RPMI8226 (cell line): Measurements from ENCODE around the gene ST8SIA4.
A peak's percentile ranks its signal among the peaks of the same experiment; 100 is the strongest.

Source experiments
- DNase-seq: peaks from one replicate; pipeline ENCODE4 v3.0.0-alpha.2; 2015

The ST8SIA4 gene

GRCh38 chr5:100867039-100867562, 36.0 kb downstream of the ST8SIA4 start:
- no peak for DNase-seq

- DNase-seq, result no peak
These were observed 38.2 kb downstream of the ST8SIA4 start for GRCh38 chr5:100864931-100865330.

- no peak for DNase-seq
These were observed 39.3 kb downstream of the ST8SIA4 start for GRCh38 chr5:100863739-100864138.

DNA sequence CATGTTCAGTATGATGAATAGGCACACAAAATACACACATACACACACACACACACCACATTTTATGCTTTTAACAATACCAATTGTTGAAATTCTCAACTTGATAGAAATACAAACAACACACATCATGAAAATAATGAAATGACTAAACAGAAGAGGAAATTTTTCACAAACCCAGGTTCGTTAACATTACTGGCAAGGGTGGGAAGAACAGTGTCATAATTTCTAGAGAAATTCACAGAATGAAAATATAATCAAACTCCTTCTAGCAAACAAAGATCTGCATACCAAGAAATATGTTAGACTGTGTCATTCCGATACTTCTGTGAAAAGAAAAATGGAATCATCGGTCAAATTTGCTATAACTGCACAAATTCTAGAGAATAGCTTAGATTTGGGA, 41.9 kb downstream of the ST8SIA4 start:
- no peak for DNase-seq

DNA sequence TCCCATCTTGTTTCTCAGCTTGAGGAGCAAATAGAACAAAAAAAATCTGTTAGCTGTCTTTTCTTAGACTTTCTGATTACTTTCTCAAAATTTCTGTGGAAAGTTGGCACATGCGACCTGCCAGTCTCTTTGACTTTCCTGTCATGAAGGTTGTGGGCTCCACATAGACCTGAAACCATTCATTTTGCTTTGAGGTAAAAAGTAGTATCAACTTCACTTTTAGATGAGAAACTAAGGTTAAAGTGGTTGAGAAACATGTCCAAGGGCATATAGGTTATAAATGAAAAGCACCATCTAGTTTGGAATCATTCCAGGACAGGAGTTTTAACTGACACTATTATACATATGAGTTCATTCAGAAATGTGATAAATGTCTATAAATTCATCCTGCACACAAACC, 42.7 kb downstream of the ST8SIA4 start:
- DNase-seq, result no peak

DNA sequence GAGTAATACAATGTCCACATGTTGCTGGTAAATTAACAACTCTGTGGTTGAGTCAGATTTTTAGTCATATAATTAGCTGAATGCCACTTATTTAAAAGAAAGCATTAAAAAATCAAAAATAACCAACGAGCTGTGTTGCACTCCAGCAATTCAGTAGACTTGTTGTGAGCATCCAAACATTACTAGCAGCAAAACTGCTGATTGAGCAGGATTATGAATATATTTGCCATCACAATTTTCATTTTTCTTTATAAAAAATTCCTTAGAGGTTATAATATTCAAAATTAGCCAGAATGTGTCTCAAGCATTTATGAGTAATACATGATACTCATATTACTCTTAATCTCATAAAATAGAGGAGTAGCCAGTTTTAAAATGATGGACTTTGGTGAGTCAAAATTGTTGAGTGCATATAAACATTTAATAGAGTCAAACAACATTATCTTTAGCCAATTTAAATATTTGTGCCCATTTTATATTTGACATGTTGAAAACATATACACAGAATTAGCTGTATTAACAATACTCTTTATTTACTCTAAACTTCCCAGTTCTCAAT, 44.0 kb downstream of the ST8SIA4 start:
- no peak for DNase-seq

- no peak for DNase-seq
These were observed 46.6 kb downstream of the ST8SIA4 start for GRCh38 chr5:100856462-100856861.

- DNase-seq, result peak; percentile 8
These were observed 47.1 kb downstream of the ST8SIA4 start for GRCh38 chr5:100855937-100856430.

- DNase-seq, result no peak
These were observed 47.8 kb downstream of the ST8SIA4 start for GRCh38 chr5:100855295-100855694.

- no peak for DNase-seq
These were observed 48.5 kb downstream of the ST8SIA4 start for GRCh38 chr5:100854591-100854990.

DNA sequence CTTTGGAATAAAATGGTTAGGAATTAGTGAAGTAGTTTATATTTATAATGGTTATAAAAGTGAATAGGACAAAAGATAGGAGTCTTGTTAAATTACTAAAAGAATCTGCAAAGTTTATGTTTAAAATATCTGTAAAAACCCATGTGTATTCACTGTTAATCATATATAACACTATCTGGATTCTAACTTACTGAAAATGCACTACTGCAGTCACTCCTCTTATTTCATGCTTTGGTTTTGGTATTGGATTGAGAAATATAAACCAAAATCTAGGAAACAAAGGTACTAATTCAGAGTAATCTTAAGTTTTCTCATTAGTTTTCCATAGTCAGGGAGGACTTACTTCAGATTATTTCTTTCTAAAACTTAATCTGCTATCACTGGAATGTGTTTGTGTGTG, 49.5 kb downstream of the ST8SIA4 start:
- DNase-seq, result no peak

DNA sequence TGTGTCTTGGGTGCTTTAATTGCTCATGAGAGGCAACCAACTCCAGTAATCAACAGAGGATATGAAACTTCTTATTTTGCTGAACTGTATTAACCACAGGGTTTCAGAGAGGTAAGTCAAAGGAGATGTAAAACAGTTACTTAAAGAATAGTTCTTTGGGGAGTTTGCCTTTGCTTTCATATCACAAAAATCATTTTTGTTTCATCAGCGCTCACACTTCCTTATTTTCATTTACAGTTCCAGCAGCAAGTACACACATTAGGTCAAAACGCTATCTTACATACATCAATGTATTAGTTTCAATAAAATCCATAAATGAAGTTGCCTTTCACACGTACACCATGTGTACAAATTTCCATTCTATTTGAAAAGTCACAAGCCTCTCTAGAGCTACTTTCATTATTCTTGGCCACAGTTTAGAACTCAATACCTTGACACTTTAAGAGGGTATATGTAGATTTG, 50.1 kb downstream of the ST8SIA4 start:
- peak; percentile 81 for DNase-seq

DNA sequence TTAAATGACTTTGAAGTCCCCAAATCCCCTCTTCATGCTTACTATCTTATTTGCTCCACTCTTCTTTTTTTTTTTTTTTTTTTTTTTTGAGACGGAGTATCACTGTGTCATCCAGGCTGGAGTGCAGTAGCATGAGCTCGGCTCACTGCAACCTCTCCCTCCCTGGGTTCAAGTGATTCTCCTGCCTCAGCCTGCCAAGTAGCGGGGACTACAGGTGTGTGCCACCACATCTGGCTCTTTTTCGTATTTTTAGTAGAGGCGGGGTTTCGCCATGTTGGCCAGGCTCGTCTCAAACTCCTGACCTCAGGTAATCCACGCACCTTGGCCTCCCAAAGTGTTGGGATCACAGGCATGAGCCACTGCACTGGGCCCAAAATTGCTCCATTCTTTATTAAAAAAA, 51.0 kb downstream of the ST8SIA4 start:
- DNase-seq, result peak; percentile 64

DNA sequence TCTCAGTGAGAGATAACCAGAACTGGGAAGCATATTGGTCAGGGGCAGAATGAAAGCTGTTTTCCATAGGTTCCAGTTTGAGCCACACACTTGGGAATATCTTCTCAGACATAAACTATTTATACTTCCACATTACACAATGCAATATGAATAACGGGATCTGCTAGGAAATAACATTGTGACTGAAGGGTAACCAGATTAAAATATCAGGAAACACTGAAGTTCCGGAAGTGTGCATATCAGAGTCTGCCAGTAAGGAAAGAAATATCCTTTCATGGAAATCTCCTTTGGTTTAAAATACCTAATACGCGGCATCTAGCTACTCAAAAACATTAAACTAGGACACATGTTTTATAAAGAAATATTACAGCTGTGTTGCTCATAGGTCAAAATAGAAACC, 56.3 kb downstream of the ST8SIA4 start:
- no peak for DNase-seq

- DNase-seq, result no peak
These were observed 61.0 kb downstream of the ST8SIA4 start for GRCh38 chr5:100842080-100842479.

DNA sequence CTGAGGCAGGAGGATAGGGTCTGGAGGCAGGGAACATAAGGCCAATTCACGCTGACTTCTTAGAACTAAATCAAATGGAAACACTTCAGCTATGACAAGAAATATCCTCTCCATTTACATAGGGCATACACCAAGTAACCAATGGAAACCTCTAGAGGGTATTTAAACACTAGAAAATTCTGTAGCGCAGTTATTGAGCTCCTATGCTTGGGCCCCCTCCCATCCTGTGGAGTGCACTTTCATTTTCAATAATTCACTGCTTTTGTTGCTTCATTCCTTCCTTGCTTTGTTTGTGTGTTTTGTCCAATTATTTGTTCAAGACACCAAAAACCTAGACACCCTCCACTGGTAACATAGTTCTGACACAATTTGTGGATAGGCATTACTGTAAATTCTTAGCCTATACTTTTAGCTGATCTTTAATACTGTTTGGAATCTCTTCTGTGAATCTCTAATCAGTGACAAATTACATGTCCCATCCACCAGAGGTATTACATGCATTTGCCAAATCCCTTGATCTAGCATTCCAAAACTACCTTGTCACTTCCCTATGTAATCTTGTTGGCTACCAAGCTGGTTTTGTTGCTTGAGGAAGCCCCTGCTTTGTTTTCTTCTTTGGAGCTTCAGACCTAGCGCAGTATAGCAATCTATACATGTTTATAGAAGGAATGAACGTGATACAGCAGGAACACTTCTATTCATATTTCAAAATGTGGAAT, 61.6 kb downstream of the ST8SIA4 start:
- DNase-seq, result no peak

GRCh38 chr5:100840789-100841188, 62.3 kb downstream of the ST8SIA4 start:
- no peak for DNase-seq

GRCh38 chr5:100840370-100840769, 62.7 kb downstream of the ST8SIA4 start:
- DNase-seq, result no peak

GRCh38 chr5:100838048-100838473, 65.0 kb downstream of the ST8SIA4 start:
- no peak for DNase-seq

DNA sequence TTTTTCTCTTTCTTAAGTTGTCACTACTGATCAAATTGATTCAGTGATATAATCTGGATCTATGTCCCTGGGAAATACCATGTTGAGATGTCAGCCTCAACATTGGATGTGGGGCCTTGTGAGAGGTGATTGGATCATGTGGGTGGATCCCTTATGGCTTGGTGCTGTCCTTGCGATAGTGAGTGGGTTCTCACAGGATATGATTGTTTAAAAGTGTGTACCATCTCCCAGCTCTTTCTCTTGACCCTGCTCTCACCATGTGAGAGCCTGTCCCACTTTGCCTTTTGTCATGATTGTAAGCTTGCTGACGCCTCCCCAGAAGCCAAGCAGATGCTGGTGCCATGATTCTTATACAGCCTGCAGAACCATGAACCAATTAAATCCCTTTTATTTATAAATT, 68.6 kb downstream of the ST8SIA4 start:
- DNase-seq, result no peak

- DNase-seq, result no peak
These were observed 70.5 kb downstream of the ST8SIA4 start for GRCh38 chr5:100832252-100833230.

DNA sequence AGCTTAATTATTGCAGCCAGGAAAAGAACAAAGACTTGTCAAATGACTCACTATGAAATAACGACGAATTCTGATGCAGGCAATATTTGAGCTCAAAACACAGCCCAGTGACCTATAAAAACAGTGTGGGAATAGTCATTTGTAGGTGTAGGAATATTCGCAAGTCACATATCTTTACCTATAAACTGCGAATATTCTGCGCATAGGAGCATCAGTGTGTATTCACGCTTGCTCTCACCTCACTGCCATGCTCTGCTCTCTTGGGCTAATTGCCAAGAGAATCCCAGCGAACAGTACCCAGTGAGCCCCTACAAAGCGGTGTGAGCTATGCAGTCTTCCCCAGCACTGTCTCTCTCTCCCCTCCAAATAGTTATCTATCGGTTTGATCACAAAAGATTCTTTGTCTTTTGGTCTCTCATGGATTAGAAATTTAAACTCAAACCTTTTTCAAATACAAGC, 74.2 kb downstream of the ST8SIA4 start:
- no peak for DNase-seq
